Thoracic aorta (tissue), 2 donors: Measurements from ENCODE around the gene ZNF334. TPM values are rescaled to one million over a fixed set of nuclear protein-coding genes. Genes with fewer than 3 reads are reported as not detected.

Experiments
- ATAC-seq: fragments of 150-250 bp; one replicate; pipeline ENCODE4 v1.8.0; 2017; ENCODE audit warnings: low read depth; ENCODE audit not compliant: insufficient number of reproducible peaks, low FRiP score
- DNase-seq: peaks from one replicate; pipeline ENCODE4 v3.0.0-alpha.2; 2020; ENCODE audit warnings: low spot score
- H3K27ac ChIP-seq, 2 donors: fragments of 200-600 bp; sonication (generic); 1 replicate in 1 of 2; 2 replicates in 1 of 2; pipeline ENCODE4 v1.5.1; 2016; ENCODE audit warnings: mild to moderate bottlenecking in 2 of 2, moderate library complexity in 2 of 2
- H3K27me3 ChIP-seq: fragments of 200-600 bp; sonication (generic); replicated peaks from 2 replicates; pipeline ENCODE4 v1.6.0; 2016; ENCODE audit warnings: mild to moderate bottlenecking; ENCODE audit not compliant: insufficient read depth
- H3K36me3 ChIP-seq: fragments of 200-600 bp; sonication (generic); one replicate; pipeline ENCODE4 v1.5.1; 2016
- H3K4me1 ChIP-seq, 2 donors: fragments of 200-600 bp; sonication (generic); 1 replicate in 1 of 2; 2 replicates in 1 of 2; pipeline versions ENCODE4 v1.5.1 to v1.6.0; 2016; ENCODE audit warnings: low read depth in 2 of 2, mild to moderate bottlenecking in 1 of 2; ENCODE audit not compliant: control insufficient read depth in 1 of 2
- H3K4me3 ChIP-seq: fragments of 200-600 bp; sonication (generic); 2 replicates; pipeline ENCODE4 v1.5.1; 2016; ENCODE audit warnings: mild to moderate bottlenecking
- H3K9me3 ChIP-seq: fragments of 200-600 bp; sonication (generic); 2 replicates; pipeline ENCODE4 v1.5.1; 2016
- total RNA-seq, 2 donors: library from RNA; depleted of rRNA; stranded (reverse); fragments of >200 nt; gene quantifications; one replicate each; pipeline versions ENCODE4 v1.1.0 to v1.2.3, GENCODE V29; 2016
- TF ChIP-seq, protein P1 (sequence below): fragments of 200-600 bp; sonication (generic); IDR thresholded peaks from one replicate; pipeline ENCODE4 v1.5.1; 2019; ENCODE audit warnings: antibody characterized with exemption

The ZNF334 gene
- total RNA-seq, 2 donors from 2014 or later, result 0.49 to 3.0 TPM

DNA sequence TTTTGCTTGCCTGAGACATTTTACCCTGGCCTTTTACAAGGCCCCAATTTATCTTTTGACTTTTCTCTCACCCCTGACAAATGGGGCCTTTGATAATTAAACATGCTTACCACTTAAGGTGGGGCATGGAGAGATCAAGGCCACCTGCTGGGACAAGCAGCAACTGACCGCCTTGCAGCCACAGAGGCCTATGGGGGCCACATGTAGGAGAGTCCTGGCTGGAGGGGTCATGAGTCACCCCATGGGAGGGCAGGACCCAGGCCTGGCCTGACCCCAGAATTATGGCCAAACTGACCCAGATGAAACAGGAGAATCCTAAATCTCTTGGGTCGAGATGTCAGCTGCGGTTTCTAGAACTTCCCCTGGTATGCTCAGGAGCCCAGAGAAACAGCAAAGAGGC lies 45.6 kb upstream of the ZNF334 start:
- DNase-seq (no peak), ATAC-seq (no peak)
- Histone ChIP-seq H3K4me3 (no peak overlapping the region), H3K27ac (no peak overlapping the region), H3K27me3 (no peaks in the 10 kb centered on the region), H3K36me3 (no peaks in the 10 kb centered on the region), H3K9me3 (no peaks in the 10 kb centered on the region), H3K4me1 (peaks cover 0 to 4% of the 10 kb centered on the region in 2 donors)
- TF ChIP-seq, protein P1, sequence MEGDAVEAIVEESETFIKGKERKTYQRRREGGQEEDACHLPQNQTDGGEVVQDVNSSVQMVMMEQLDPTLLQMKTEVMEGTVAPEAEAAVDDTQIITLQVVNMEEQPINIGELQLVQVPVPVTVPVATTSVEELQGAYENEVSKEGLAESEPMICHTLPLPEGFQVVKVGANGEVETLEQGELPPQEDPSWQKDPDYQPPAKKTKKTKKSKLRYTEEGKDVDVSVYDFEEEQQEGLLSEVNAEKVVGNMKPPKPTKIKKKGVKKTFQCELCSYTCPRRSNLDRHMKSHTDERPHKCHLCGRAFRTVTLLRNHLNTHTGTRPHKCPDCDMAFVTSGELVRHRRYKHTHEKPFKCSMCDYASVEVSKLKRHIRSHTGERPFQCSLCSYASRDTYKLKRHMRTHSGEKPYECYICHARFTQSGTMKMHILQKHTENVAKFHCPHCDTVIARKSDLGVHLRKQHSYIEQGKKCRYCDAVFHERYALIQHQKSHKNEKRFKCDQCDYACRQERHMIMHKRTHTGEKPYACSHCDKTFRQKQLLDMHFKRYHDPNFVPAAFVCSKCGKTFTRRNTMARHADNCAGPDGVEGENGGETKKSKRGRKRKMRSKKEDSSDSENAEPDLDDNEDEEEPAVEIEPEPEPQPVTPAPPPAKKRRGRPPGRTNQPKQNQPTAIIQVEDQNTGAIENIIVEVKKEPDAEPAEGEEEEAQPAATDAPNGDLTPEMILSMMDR, result no peak

DNA sequence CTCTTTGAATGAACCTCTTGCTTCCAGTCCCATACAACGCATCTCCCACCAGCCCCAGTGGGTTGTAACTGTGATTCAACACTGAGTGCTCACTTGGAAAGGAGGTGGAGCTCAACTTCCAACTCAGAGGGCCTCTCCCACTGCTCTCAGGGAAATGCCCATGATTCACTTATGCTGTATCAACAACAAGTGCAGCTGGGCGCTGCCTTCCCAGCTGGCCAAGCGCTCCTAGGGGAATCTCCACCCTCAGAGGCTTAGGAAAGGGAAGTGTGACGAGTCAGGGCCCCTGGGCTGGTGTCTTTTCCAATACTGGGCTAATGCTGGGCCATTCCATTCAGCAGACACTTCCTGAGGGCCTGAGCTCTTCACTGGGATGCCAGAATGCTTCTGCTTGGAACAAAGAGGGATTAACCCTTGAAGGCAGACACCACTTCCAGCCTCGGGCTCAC lies 45.2 kb upstream of the ZNF334 start:
- DNase-seq (no peak), ATAC-seq (no peak)
- H3K27ac ChIP-seq, result no peak overlapping the region
- H3K4me3 ChIP-seq, result no peak overlapping the region
- TF ChIP-seq, protein P1, result no peak
- peaks cover 0 to 4% of the 10 kb centered on the region in 2 donors for H3K4me1 ChIP-seq
- H3K27me3 ChIP-seq, result no peaks in the 10 kb centered on the region
- H3K9me3 ChIP-seq, result no peaks in the 10 kb centered on the region
- no peaks in the 10 kb centered on the region for H3K36me3 ChIP-seq

DNA sequence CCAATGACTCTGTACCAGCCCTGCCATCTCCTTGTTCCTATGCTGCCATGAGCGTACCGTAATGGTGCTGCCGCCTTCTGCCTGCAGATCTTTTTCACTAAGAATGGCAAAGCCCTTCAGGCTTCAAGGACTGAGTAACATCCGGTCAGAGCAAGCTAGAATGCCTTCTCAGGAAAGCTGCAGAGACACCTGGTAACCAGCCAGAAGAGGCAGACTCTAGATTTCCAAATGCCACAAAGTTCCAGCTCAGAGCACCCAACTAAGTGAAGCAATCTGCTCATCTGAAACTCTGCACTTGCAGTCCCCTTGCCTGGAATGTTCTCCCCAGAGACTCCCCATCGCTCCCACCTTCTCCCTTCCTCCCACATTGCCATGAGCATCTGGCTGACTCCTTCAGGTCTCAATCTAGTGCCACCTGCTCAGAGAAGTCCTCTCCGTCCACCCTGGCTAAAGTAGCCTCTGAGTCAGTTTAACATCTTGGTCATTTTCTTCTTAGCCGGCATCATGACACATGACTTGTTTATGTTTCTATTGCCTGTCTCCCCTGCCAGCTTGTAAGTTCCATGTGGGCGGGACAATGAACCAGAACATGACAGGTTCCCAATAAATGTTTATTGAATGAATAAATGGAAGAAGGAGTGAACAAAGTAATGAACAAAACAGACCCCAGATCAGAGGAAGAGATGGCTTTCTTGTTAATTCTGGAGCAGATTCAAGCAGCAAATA lies 44.0 kb upstream of the ZNF334 start:
- H3K36me3 ChIP-seq, result no peaks in the 10 kb centered on the region
- H3K27ac ChIP-seq, result peak overlapping the region in 1 of 2 donors; percentile 45
- TF ChIP-seq, protein P1, result no peak
- H3K4me3 ChIP-seq, result no peak overlapping the region
- H3K4me1 ChIP-seq, result peaks cover 0 to 4% of the 10 kb centered on the region in 2 donors
- H3K27me3 ChIP-seq, result no peaks in the 10 kb centered on the region
- no peak for DNase-seq
- H3K9me3 ChIP-seq, result no peaks in the 10 kb centered on the region
- ATAC-seq, result peak; percentile 31

DNA sequence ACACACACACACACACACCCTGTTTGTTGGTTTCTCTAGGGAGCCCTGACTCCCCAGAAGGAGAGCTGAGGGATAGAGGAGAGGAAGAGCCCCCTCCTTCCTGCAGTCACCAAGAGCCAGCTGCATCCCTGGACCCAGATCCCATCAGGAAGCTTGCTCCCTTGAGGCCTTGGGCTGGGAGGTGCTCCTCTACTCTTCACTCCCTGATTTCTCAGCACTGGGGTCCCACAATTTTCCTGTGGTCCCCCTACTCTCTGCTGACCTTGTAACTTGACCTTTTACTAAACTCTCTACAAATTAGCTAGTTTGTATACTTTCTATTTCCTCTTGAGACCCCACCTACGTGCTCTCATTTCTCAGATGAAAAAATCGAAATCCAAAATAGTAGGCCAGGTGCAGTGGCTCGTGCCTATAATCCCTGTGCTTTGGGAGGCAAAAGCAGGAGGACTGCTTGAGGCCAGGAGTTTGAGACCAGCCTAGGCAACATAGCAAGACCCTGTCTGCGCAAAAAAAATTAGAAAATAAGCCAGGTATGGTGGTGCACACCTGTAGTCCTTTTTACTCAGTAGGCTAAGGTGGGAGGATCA lies 42.1 kb upstream of the ZNF334 start:
- no peaks in the 10 kb centered on the region for H3K36me3 ChIP-seq
- H3K9me3 ChIP-seq, result no peaks in the 10 kb centered on the region
- no peak overlapping the region for H3K4me3 ChIP-seq
- no peak for ATAC-seq
- no peak for DNase-seq
- no peaks in the 10 kb centered on the region for H3K27me3 ChIP-seq
- TF ChIP-seq, protein P1, result no peak
- H3K4me1 ChIP-seq, result no peaks in the 10 kb centered on the region
- no peak overlapping the region for H3K27ac ChIP-seq

- no peaks in the 10 kb centered on the region for H3K36me3 ChIP-seq
- DNase-seq (no peak), ATAC-seq (no peak)
- H3K4me1 ChIP-seq, result no peaks in the 10 kb centered on the region
- no peak overlapping the region for H3K27ac ChIP-seq
- no peaks in the 10 kb centered on the region for H3K9me3 ChIP-seq
- no peak overlapping the region for H3K4me3 ChIP-seq
- H3K27me3 ChIP-seq, result no peaks in the 10 kb centered on the region
- TF ChIP-seq, protein P1, result no peak
These were observed 41.5 kb upstream of the ZNF334 start for GRCh38 chr20:46554828-46555227.
